ENCODE measurements around the gene ARMC2. TPM values are rescaled to one million over a fixed set of nuclear protein-coding genes. Genes with fewer than 3 reads are reported as not detected.
"Not testable (repeated sequence)": the region's sequence is repeated elsewhere in the genome, so short reads cannot be mapped to it uniquely, and the experiment has no call there.

The ARMC2 gene
- total and polyA plus RNA-seq, 2 of the 8 experiments (the other 6 are each of a cell fraction or from before 2014, with no cell fraction given) = 1.6 to 4.4 TPM

GRCh38 chr6:108890898-108891297, 42.7 kb downstream of the ARMC2 start:
- POLR2A ChIA-PET (ENCODE audit: partially characterized antibody); FAIRE-seq; H3K4me2 ChIP-seq (ENCODE audit: insufficient read depth in 1 of 2, low read depth in 2 of 2, low read length in 2 of 2); DNase-seq (ENCODE audit: low read depth in 1 of 2, low spot score in 2 of 2); H3K23me2 ChIP-seq (ENCODE audit: low read depth, low read length); H3K27me3 ChIP-seq (replicated peaks in 1 of 4; ENCODE audit: control insufficient read depth in 3 of 4, extremely low read depth in 1 of 4, insufficient read depth in 3 of 4, low read length in 3 of 4); H2BK12ac ChIP-seq (ENCODE audit: low read depth, low read length); H4K8ac ChIP-seq (ENCODE audit: extremely low read depth, insufficient read depth, low read length); H4K20me1 ChIP-seq (replicated peaks in 1 of 2; ENCODE audit: control insufficient read depth in 1 of 2, insufficient read depth in 2 of 2, low read length in 2 of 2); H3K4me1 ChIP-seq (replicated peaks in 1 of 4; ENCODE audit: control insufficient read depth in 3 of 4, insufficient read depth in 4 of 4, low read length in 3 of 4); H3K79me2 ChIP-seq (ENCODE audit: control insufficient read depth in 1 of 2, insufficient read depth in 2 of 2, low read length in 2 of 2); H3K36me3 ChIP-seq (ENCODE audit: control insufficient read depth in 2 of 4, insufficient read depth in 4 of 4, low read length in 3 of 4); H2BK120ac ChIP-seq (replicated peaks; ENCODE audit: low read depth, low read length); H3K56ac ChIP-seq (replicated peaks; ENCODE audit: insufficient read length, low read depth, low read length); H4K5ac ChIP-seq (ENCODE audit: insufficient read length, low read depth, low read length); H2BK5ac ChIP-seq (ENCODE audit: low read depth, low read length); H3K27ac ChIP-seq (ENCODE audit: low read depth, low read length); H2AFZ ChIP-seq (ENCODE audit: low read length); H3K4ac ChIP-seq (replicated peaks; ENCODE audit: insufficient read length, low read depth, low read length); H3K18ac ChIP-seq (ENCODE audit: extremely low read depth, low read length); H3K23ac ChIP-seq (ENCODE audit: insufficient read length); H3K4me3 ChIP-seq (ENCODE audit: extremely low read depth in 1 of 4, insufficient read depth in 2 of 4, low read depth in 3 of 4, low read length in 4 of 4); H3K79me1 ChIP-seq (ENCODE audit: low read depth, low read length); H2AK5ac ChIP-seq (ENCODE audit: low read depth, low read length); H2BK15ac ChIP-seq (ENCODE audit: low read length); H4K91ac ChIP-seq (replicated peaks; ENCODE audit: insufficient read length, low read length); H2BK20ac ChIP-seq (ENCODE audit: low read length); H3K9me3 ChIP-seq (ENCODE audit: insufficient read depth in 2 of 2, low read depth in 1 of 2, low read length in 1 of 2); H3K9ac ChIP-seq (replicated peaks in 1 of 4; ENCODE audit: extremely low read depth in 1 of 4, low read depth in 3 of 4, low read length in 3 of 4); H3K14ac ChIP-seq (ENCODE audit: insufficient read length): not testable (repeated sequence)
- 87% methylated on average over 5 of the region's 5 CpGs; no CpG with 5 or more reads in 1 of the 2 experiments for WGBS, 2 experiments (ENCODE audit: extremely low coverage in 1 of 2, insufficient coverage in 1 of 2, insufficient read length in 1 of 2, insufficient replicate concordance in 2 of 2, low coverage in 1 of 2, low lambda C conversion rate in 2 of 2, missing lambda C conversion rate in 1 of 2)
- CTCF ChIA-PET (ENCODE audit: partially characterized antibody) = interaction anchor here (0.6 to 1.2 kb wide), 4 partner anchors 32 to 1055 kb away, joined by 3 to 4 read pairs (median 4); no protein-coding TSS in a partner anchor

All from H1 (cell line).